Smooth muscle cell (in vitro differentiated cells): ENCODE measurements around the gene POU2F3. TPM values are rescaled to one million over a fixed set of nuclear protein-coding genes. Genes with fewer than 3 reads are reported as not detected.

Source experiments
- DNase-seq: peaks from one replicate; lab custom pipeline; 2025; ENCODE audit not compliant: unreplicated experiment; lab: John Stamatoyannopoulos, UW
- H2AFZ ChIP-seq: fragments of 200-600 bp; sonication (generic); 2 replicates; pipeline ENCODE4 v1.6.0; 2016; ENCODE audit warnings: antibody characterized with exemption, low read depth, mild to moderate bottlenecking
- H3F3A ChIP-seq: fragments of 200-600 bp; sonication (generic); 2 replicates; pipeline ENCODE4 v1.6.0; 2017; ENCODE audit warnings: antibody characterized with exemption, low read depth
- H3K27ac ChIP-seq: fragments of 200-600 bp; sonication (generic); 2 replicates; pipeline ENCODE4 v1.5.1; 2016; ENCODE audit warnings: low read depth, mild to moderate bottlenecking
- H3K27me3 ChIP-seq: fragments of 200-600 bp; sonication (generic); 2 replicates; pipeline ENCODE4 v1.6.1; 2016; ENCODE audit warnings: low read depth, mild to moderate bottlenecking
- H3K36me3 ChIP-seq: fragments of 200-600 bp; sonication (generic); 2 replicates; pipeline ENCODE4 v1.5.1; 2016; ENCODE audit warnings: low read depth
- H3K4me1 ChIP-seq: fragments of 200-600 bp; sonication (generic); 2 replicates; pipeline ENCODE4 v1.5.1; 2016; ENCODE audit warnings: low read depth
- H3K4me2 ChIP-seq: fragments of 200-600 bp; sonication (generic); 2 replicates; pipeline ENCODE4 v1.6.0; 2016; ENCODE audit warnings: mild to moderate bottlenecking
- H3K4me3 ChIP-seq: fragments of 200-600 bp; sonication (generic); 2 replicates; pipeline ENCODE4 v1.5.1; 2016; ENCODE audit warnings: mild to moderate bottlenecking
- H3K79me2 ChIP-seq: fragments of 200-600 bp; sonication (generic); 2 replicates; pipeline ENCODE4 v1.6.0; 2016; ENCODE audit warnings: low read depth, mild to moderate bottlenecking
- H3K9ac ChIP-seq: fragments of 200-600 bp; sonication (generic); 2 replicates; pipeline ENCODE4 v1.6.0; 2016; ENCODE audit warnings: low read depth
- H3K9me3 ChIP-seq: fragments of 200-600 bp; sonication (generic); replicated peaks from 2 replicates; pipeline ENCODE4 v1.5.1; 2016; ENCODE audit warnings: low read depth
- H4K20me1 ChIP-seq: fragments of 200-600 bp; sonication (generic); 2 replicates; pipeline ENCODE4 v1.6.0; 2016; ENCODE audit warnings: low read depth
- CTCF ChIP-seq: fragments of 200-600 bp; sonication (generic); IDR thresholded peaks from 2 replicates; pipeline ENCODE4 v1.5.1; 2017; ENCODE audit warnings: borderline replicate concordance, mild to moderate bottlenecking, antibody characterized with exemption; ENCODE audit not compliant: insufficient read depth, poor library complexity, severe bottlenecking
- WGBS: methylation state at CpG from one replicate; pipeline ENCODE4 v1.1.7; 2016; ENCODE audit warnings: low lambda C conversion rate; 5-methylcytosine and 5-hydroxymethylcytosine counted together
- polyA plus RNA-seq: library from polyadenylated mRNA; unstranded; fragments of >200 nt; fragmentation: Nextera tagmentation; extraction: Ambion mirVana; gene quantifications from 2 replicates; pipeline ENCODE4 v1.2.1, GENCODE V29; 2016
- total RNA-seq: library from RNA; depleted of rRNA; stranded (reverse); fragments of >200 nt; gene quantifications from 2 replicates; pipeline ENCODE4 v1.2.3, GENCODE V29; 2014

Gene POU2F3
- total and polyA plus RNA-seq, 2 experiments from 2014 or later: 2.8 TPM; not detected in 1

- Histone ChIP-seq H3K36me3 (no peaks in the 10 kb centered on the region), H3K27ac (peak overlapping the region; percentile 74), H4K20me1 (peaks cover 3% of the 10 kb centered on the region), H3K9ac (no peak overlapping the region), H3K27me3 (no peaks in the 10 kb centered on the region), H3K4me1 (peaks cover 26% of the 10 kb centered on the region), H3K4me3 (no peak overlapping the region), H3F3A (peaks cover 33% of the 10 kb centered on the region), H3K9me3 (no peaks in the 10 kb centered on the region), H2AFZ (no peak overlapping the region), H3K4me2 (peak overlapping the region; percentile 94), H3K79me2 (peaks cover 21% of the 10 kb centered on the region)
- no peak for DNase-seq
- TF ChIP-seq CTCF: no peak
- 98% methylated on average over 4 of the region's 4 CpGs for WGBS
These were observed 87.4 kb downstream of the POU2F3 start for GRCh38 chr11:120327311-120327710.

- H3K79me2 ChIP-seq: peaks cover 21% of the 10 kb centered on the region
- no peak overlapping the region for H3K4me3 ChIP-seq
- H3K4me1 ChIP-seq: peaks cover 26% of the 10 kb centered on the region
- no peaks in the 10 kb centered on the region for H3K27me3 ChIP-seq
- H3K36me3 ChIP-seq: no peaks in the 10 kb centered on the region
- peaks cover 3% of the 10 kb centered on the region for H4K20me1 ChIP-seq
- 65% methylated on average over 3 of the region's 3 CpGs for WGBS
- no peak overlapping the region for H2AFZ ChIP-seq
- no peak for TF ChIP-seq CTCF
- DNase-seq: no peak
- H3K27ac ChIP-seq: no peak overlapping the region
- H3K9ac ChIP-seq: no peak overlapping the region
- H3K9me3 ChIP-seq: no peaks in the 10 kb centered on the region
- H3K4me2 ChIP-seq: no peak overlapping the region
- H3F3A ChIP-seq: peaks cover 44% of the 10 kb centered on the region
These were observed 89.6 kb downstream of the POU2F3 start for GRCh38 chr11:120329556-120329955.

DNA sequence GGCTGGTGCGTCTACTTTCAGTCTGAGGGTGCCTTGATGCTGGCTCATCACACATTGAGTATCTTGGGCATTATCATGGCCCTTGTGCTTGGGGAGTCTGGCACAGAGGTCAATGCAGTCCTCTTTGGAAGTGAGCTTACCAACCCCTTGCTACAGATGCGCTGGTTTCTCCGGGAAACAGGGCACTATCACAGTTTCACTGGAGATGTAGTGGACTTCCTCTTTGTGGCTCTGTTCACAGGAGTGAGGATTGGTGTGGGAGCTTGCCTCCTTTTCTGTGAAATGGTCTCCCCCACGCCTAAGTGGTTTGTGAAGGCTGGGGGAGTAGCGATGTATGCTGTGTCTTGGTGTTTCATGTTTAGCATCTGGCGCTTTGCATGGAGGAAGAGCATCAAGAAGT, 90.1 kb downstream of the POU2F3 start:
- no peak overlapping the region for H3K4me2 ChIP-seq
- H3K9ac ChIP-seq: no peak overlapping the region
- H3K27me3 ChIP-seq: no peaks in the 10 kb centered on the region
- peaks cover 46% of the 10 kb centered on the region for H3F3A ChIP-seq
- H3K4me3 ChIP-seq: no peak overlapping the region
- H3K79me2 ChIP-seq: peaks cover 21% of the 10 kb centered on the region
- peaks cover 27% of the 10 kb centered on the region for H3K4me1 ChIP-seq
- no peak for TF ChIP-seq CTCF
- H3K9me3 ChIP-seq: no peaks in the 10 kb centered on the region
- no peak for DNase-seq
- 99% methylated on average over 6 of the region's 6 CpGs for WGBS
- H2AFZ ChIP-seq: no peak overlapping the region
- no peaks in the 10 kb centered on the region for H3K36me3 ChIP-seq
- peaks cover 3% of the 10 kb centered on the region for H4K20me1 ChIP-seq
- no peak overlapping the region for H3K27ac ChIP-seq

DNA sequence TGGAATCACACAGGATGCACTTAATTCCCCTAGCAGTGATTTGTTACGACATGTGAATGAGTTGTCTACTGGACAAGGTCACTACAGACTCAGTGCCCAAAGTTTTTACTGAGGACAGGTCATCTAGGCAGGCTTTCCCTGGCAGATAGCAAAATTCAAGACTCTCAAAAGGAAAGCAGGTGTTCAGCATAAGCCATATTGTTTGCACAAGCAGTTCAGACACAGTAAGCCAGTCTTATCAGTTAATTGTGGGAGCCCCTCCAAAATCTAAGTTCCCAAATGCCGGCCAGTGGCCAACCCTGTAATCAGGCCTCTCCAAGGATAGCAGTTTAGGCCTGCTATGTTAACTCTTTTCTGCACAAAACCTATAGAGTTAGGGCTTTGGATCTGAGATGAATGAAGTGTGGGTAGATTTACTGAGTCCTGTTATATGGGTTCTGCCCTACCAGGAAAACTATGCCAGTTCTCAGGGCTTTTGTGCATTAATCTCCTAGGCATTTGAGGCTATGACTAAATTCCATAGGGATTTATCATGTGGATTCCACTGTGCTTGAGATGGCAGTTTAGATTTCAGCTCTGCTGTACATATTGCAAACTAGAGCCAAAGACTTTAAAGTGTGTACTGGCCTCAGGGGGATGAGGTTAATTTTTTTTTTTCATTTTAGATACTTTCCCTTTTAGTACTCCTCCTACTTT, 91.5 kb downstream of the POU2F3 start:
- Histone ChIP-seq H3F3A (peaks cover 44% of the 10 kb centered on the region), H2AFZ (no peak overlapping the region), H3K27me3 (no peaks in the 10 kb centered on the region), H3K79me2 (peaks cover 15% of the 10 kb centered on the region), H3K9ac (no peak overlapping the region), H3K4me3 (no peak overlapping the region), H3K4me1 (peaks cover 23% of the 10 kb centered on the region), H3K27ac (peak overlapping the region; percentile 83), H3K4me2 (peak overlapping the region; percentile 56), H4K20me1 (peaks cover 3% of the 10 kb centered on the region), H3K9me3 (no peaks in the 10 kb centered on the region), H3K36me3 (no peaks in the 10 kb centered on the region)
- DNase-seq: no peak
- no peak for TF ChIP-seq CTCF
- 10% methylated on average over 2 of the region's 2 CpGs for WGBS
